Left ventricle myocardium inferior (tissue), 1 donor: ENCODE results near the gene BTRC. TPM values are rescaled to one million over a fixed set of nuclear protein-coding genes. Genes with fewer than 3 reads are reported as not detected.
"Not testable (repeated sequence)": the region's sequence is repeated elsewhere in the genome, so short reads cannot be mapped to it uniquely, and the experiment has no call there.

Experiments
- DNase-seq: peaks from one replicate; pipeline ENCODE4 v3.0.0-alpha.2; 2020
- H3K27ac ChIP-seq: fragments of 200-600 bp; replicated peaks from 2 replicates; pipeline ENCODE4 v1.8.0; 2021
- H3K27me3 ChIP-seq: fragments of 200-600 bp; 2 replicates; pipeline ENCODE4 v1.8.0; 2021; ENCODE audit warnings: low read depth
- H3K36me3 ChIP-seq: fragments of 200-600 bp; 2 replicates; pipeline ENCODE4 v1.8.0; 2021
- H3K4me1 ChIP-seq: fragments of 200-600 bp; 2 replicates; pipeline ENCODE4 v1.8.0; 2021
- H3K4me3 ChIP-seq: fragments of 200-600 bp; 2 replicates; pipeline ENCODE4 v1.8.0; 2021; ENCODE audit warnings: mild to moderate bottlenecking, moderate library complexity
- H3K9me3 ChIP-seq: fragments of 200-600 bp; replicated peaks from 2 replicates; pipeline ENCODE4 v1.8.0; 2021
- intact Hi-C: fragments of 100-400 bp; cut with micrococcal nuclease; formaldehyde crosslinking; loops from one replicate; pipeline ENCODE4 v1.11.0; 2022
- total RNA-seq: library from RNA; stranded (reverse); fragmentation: NEBNext Ultra II Directional; extraction: Animal tissue kit (Norgen Biotek cat#: 25700); gene quantifications from one replicate; pipeline ENCODE4 v1.2.1, GENCODE V29; 2021
- TF ChIP-seq, protein P1 (sequence below): fragments of 200-600 bp; IDR thresholded peaks from 2 replicates; pipeline ENCODE4 v1.8.0; 2021; ENCODE audit warnings: antibody characterized with exemption, mild to moderate bottlenecking, borderline replicate concordance
- donor health status: DM: no; HTN: yes; CAD: no; lungs with severe emphysema.

BTRC gene
- total RNA-seq, 1 donor from 2014 or later, result 34.8 TPM

- Histone ChIP-seq H3K4me3 (peak overlapping the region; percentile 86), H3K4me1 (peaks cover 59% of the 10 kb centered on the region), H3K27ac (peak overlapping the region; percentile 91), H3K9me3 (no peaks in the 10 kb centered on the region), H3K27me3 (peaks cover 12% of the 10 kb centered on the region), H3K36me3 (no peaks in the 10 kb centered on the region)
- intact Hi-C loops, result no loop called here
- TF ChIP-seq, protein P1, sequence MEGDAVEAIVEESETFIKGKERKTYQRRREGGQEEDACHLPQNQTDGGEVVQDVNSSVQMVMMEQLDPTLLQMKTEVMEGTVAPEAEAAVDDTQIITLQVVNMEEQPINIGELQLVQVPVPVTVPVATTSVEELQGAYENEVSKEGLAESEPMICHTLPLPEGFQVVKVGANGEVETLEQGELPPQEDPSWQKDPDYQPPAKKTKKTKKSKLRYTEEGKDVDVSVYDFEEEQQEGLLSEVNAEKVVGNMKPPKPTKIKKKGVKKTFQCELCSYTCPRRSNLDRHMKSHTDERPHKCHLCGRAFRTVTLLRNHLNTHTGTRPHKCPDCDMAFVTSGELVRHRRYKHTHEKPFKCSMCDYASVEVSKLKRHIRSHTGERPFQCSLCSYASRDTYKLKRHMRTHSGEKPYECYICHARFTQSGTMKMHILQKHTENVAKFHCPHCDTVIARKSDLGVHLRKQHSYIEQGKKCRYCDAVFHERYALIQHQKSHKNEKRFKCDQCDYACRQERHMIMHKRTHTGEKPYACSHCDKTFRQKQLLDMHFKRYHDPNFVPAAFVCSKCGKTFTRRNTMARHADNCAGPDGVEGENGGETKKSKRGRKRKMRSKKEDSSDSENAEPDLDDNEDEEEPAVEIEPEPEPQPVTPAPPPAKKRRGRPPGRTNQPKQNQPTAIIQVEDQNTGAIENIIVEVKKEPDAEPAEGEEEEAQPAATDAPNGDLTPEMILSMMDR, result no peak
- peak; percentile 49 for DNase-seq
Observed at GRCh38 chr10:101354328-101355071, 535 bp downstream of the BTRC start.

DNA sequence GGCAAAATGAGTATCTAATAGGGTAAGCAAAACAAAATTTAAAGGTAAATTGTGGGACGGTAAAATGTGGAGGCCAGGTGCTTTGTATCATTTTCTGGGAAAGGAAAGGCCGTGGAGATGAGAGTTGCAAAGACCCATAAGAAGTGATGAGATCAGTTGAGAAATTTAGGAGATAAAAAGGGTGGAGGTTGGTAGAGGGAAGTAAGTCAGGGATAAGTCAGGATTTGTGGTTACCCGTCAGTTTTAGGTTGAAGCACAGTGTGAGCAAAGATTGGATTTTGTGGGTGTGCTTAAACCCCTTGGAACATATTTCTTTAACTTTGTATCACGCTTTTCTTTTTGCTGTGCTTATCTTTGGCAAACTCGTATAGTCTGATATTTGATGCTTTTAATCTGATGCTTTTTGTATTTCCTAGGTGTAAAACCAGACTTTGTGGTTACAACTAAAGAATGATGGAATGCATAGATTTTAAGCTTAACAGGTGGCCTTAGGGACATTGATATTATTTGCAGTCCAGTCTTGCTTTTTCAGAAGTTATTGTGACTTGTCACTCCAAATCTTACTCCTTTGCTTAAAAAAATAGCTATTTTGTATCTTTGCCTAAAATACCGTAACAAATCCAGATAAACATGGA lies 1.2 kb downstream of the BTRC start:
- Histone ChIP-seq H3K36me3 (no peaks in the 10 kb centered on the region), H3K9me3 (no peaks in the 10 kb centered on the region), H3K4me3 (peak overlapping the region; percentile 86), H3K4me1 (peaks cover 59% of the 10 kb centered on the region), H3K27me3 (peaks cover 5% of the 10 kb centered on the region), H3K27ac (peak overlapping the region; percentile 91)
- DNase-seq, result no peak
- intact Hi-C loops, result no loop called here
- TF ChIP-seq, protein P1, result no peak

GRCh38 chr10:101356132-101356531 lies 2.2 kb downstream of the BTRC start:
- Histone ChIP-seq H3K4me1 (peaks cover 59% of the 10 kb centered on the region), H3K36me3 (no peaks in the 10 kb centered on the region), H3K9me3 (no peaks in the 10 kb centered on the region), H3K4me3 (no peak overlapping the region), H3K27me3 (no peaks in the 10 kb centered on the region), H3K27ac (peak overlapping the region; percentile 43)
- DNase-seq, result no peak
- TF ChIP-seq, protein P1, result no peak
- intact Hi-C loops, result no loop called here

DNA sequence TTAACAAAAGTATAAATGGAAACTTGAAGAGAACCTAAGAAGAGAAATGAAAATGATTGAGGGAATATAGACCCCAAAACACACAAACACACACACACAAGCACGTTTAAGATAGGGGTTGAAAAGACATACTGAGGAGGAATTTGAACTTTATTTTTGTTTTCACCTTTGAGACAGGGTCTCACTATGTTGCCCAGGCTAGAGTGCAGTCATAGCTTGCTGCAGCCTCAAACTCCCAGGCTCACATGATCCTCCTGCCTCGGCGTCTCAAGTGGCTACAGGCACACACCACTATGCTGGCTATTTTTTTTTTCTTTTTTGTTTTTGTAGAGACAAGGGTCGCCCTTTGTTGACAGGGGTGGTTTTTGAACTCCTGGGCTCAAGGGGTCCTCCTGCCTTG lies 4.0 kb downstream of the BTRC start:
- H3K9me3 ChIP-seq, result no peaks in the 10 kb centered on the region
- H3K4me3 ChIP-seq, result peak overlapping the region; percentile 22
- no peak for DNase-seq
- TF ChIP-seq, protein P1, result no peak
- peak overlapping the region; percentile 68 for H3K27ac ChIP-seq
- no peaks in the 10 kb centered on the region for H3K27me3 ChIP-seq
- peaks cover 66% of the 10 kb centered on the region for H3K4me1 ChIP-seq
- intact Hi-C loops, result no loop called here
- no peaks in the 10 kb centered on the region for H3K36me3 ChIP-seq

DNA sequence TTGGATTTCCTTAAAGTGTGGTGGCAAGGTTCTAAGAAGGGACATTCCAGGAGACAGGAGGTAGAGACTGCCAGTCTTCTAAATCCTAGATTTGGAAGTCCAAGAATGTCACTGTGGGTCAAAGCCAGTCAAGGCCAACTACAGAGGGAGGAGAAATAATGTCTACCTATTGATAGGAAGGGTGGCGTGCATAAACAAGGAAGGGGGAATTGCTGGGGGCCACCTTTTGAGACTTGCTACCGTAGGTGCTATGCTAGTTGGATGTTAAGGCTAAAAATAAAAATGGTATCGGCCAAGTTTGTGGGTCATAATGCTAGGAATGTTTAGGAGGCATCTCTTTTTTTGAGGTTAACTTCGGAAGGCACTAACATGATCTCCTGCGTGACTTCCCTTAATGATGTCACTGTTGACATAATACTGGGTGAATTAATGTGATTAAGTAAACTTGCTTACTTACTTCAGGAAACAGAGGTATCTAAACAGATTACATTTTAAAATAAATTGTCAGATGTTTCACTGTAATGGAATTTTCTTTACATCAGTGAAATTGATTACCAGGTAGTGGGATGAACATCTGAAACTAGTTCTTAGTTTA lies 4.8 kb downstream of the BTRC start:
- Histone ChIP-seq H3K4me3 (peak overlapping the region; percentile 22), H3K27me3 (no peaks in the 10 kb centered on the region), H3K9me3 (no peaks in the 10 kb centered on the region), H3K36me3 (no peaks in the 10 kb centered on the region), H3K4me1 (peaks cover 69% of the 10 kb centered on the region), H3K27ac (peak overlapping the region; percentile 68)
- no peak for DNase-seq
- TF ChIP-seq, protein P1, result no peak
- intact Hi-C loops, result no loop called here

DNA sequence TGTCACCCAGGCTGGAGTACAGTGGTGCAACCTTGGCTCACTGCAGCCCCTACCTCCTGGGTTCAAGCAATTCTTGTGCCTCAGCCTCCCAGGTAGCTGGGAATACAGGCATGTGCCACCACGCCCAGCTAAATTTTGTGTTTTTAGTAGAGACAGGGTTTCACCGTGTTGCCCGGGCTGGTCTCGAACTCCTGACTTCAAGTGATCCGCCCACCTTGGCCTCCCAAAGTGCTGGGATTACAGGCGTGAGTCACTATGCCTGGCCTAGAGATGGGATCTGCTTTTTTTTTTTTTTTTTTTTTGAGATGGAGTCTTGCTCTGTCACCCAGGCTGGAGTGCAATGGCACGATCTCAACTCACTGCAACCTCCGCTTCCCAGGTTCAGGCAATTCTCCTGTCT lies 6.1 kb downstream of the BTRC start:
- H3K4me1 ChIP-seq, result peaks cover 67% of the 10 kb centered on the region
- H3K27ac ChIP-seq, intact Hi-C loops, H3K9me3 ChIP-seq, H3K27me3 ChIP-seq, H3K36me3 ChIP-seq, H3K4me3 ChIP-seq, DNase-seq: not testable (repeated sequence)

DNA sequence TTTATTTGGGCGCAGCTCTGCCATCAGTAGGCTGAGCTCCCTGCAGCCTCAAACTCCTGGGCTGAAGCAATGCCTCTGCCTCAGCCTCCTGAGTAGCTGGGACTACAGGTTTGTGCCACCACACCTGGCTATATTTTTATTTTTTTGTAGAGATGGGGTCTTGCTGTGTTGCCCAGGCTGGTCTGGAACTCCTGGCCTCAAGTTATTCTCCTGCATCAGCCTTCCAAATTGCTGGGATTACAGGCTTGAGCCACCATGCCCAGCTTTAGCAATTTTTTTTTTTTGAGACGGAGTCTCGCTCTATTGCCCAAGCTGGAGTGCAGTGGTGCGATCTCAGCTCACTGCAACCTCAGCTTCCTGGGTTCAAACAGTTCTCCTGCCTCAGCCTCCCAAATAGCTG lies 6.9 kb downstream of the BTRC start:
- H3K4me3 ChIP-seq, H3K27ac ChIP-seq, H3K36me3 ChIP-seq, DNase-seq, H3K9me3 ChIP-seq, H3K27me3 ChIP-seq, intact Hi-C loops: not testable (repeated sequence)
- peaks cover 62% of the 10 kb centered on the region for H3K4me1 ChIP-seq
